IPS DF 6.9 (cell line): ENCODE results near the gene LSP1.

ENCODE experiments used
- DNase-seq: peaks from one replicate; pipeline ENCODE4 v3.0.0-alpha.2; 2013; ENCODE audit warnings: low read depth, low spot score
- H3K27ac ChIP-seq: one replicate; pipeline ENCODE4 v1.5.1; 2013; ENCODE audit warnings: low read length, control low read depth
- H3K27me3 ChIP-seq: 2 replicates; pipeline ENCODE4 v1.6.1; 2013; ENCODE audit warnings: mild to moderate bottlenecking, low read length; ENCODE audit not compliant: control insufficient read depth, insufficient read depth
- H3K36me3 ChIP-seq: 2 replicates; pipeline ENCODE4 v1.6.1; 2013; ENCODE audit warnings: low read length; ENCODE audit not compliant: control insufficient read depth, insufficient read depth
- H3K4me1 ChIP-seq: 2 replicates; pipeline ENCODE4 v1.6.1; 2013; ENCODE audit warnings: low read length; ENCODE audit not compliant: control insufficient read depth, insufficient read depth
- H3K4me3 ChIP-seq: 2 replicates; pipeline ENCODE4 v1.5.1; 2013; ENCODE audit warnings: mild to moderate bottlenecking, low read length
- H3K9me3 ChIP-seq: 2 replicates; pipeline ENCODE4 v1.6.1; 2013; ENCODE audit warnings: low read length, inconsistent platforms; ENCODE audit not compliant: control insufficient read depth, insufficient read depth
- WGBS: extraction: QIAGEN DNeasy Blood & Tissue Kit; methylation state at CpG from one replicate; pipeline ENCODE4 v1.1.7; 2013; ENCODE audit warnings: mixed read lengths, missing lambda C conversion rate; ENCODE audit not compliant: insufficient read length, insufficient coverage; 5-methylcytosine and 5-hydroxymethylcytosine counted together

Gene LSP1

GRCh38 chr11:1866776-1867175 lies 13.9 kb downstream of the LSP1 start:
- H3K9me3 ChIP-seq: no peaks in the 10 kb centered on the region
- no peak overlapping the region for H3K27ac ChIP-seq
- no CpG with 5 or more reads among the region's 15 CpGs for WGBS
- H3K4me3 ChIP-seq: no peak overlapping the region
- DNase-seq: no peak
- 0 out of 2 replicates have a peak, but pooled peaks cover 3% of the 10 kb centered on the region for H3K36me3 ChIP-seq
- peaks cover 7% of the 10 kb centered on the region for H3K4me1 ChIP-seq
- no peaks in the 10 kb centered on the region for H3K27me3 ChIP-seq

- DNase-seq: no peak
- H3K4me1 ChIP-seq: peaks cover 7% of the 10 kb centered on the region
- no peaks in the 10 kb centered on the region for H3K9me3 ChIP-seq
- no CpG with 5 or more reads among the region's 8 CpGs for WGBS
- no peak overlapping the region for H3K4me3 ChIP-seq
- no peaks in the 10 kb centered on the region for H3K27me3 ChIP-seq
- H3K27ac ChIP-seq: no peak overlapping the region
- H3K36me3 ChIP-seq: 0 out of 2 replicates have a peak, but pooled peaks cover 3% of the 10 kb centered on the region
These were observed 14.5 kb downstream of the LSP1 start for GRCh38 chr11:1867381-1867780.

GRCh38 chr11:1868056-1868635 lies 15.3 kb downstream of the LSP1 start:
- WGBS: no CpG with 5 or more reads among the region's 14 CpGs
- H3K4me3 ChIP-seq: no peak overlapping the region
- H3K27ac ChIP-seq: no peak overlapping the region
- H3K9me3 ChIP-seq: no peaks in the 10 kb centered on the region
- H3K36me3 ChIP-seq: 0 out of 2 replicates have a peak, but pooled peaks cover under 1% of the 10 kb centered on the region
- peaks cover 5% of the 10 kb centered on the region for H3K4me1 ChIP-seq
- H3K27me3 ChIP-seq: no peaks in the 10 kb centered on the region
- DNase-seq: no peak

- H3K36me3 ChIP-seq: no peaks in the 10 kb centered on the region
- H3K4me1 ChIP-seq: no peaks in the 10 kb centered on the region
- no peak overlapping the region for H3K27ac ChIP-seq
- no peaks in the 10 kb centered on the region for H3K9me3 ChIP-seq
- H3K4me3 ChIP-seq: no peak overlapping the region
- no CpG with 5 or more reads among the region's 25 CpGs for WGBS
- H3K27me3 ChIP-seq: no peaks in the 10 kb centered on the region
- DNase-seq: no peak
These were observed 15.9 kb downstream of the LSP1 start for GRCh38 chr11:1868636-1869291.

GRCh38 chr11:1869427-1870325 lies 16.8 kb downstream of the LSP1 start:
- no CpG with 5 or more reads among the region's 34 CpGs for WGBS
- no peaks in the 10 kb centered on the region for H3K9me3 ChIP-seq
- H3K27me3 ChIP-seq: no peaks in the 10 kb centered on the region
- H3K4me3 ChIP-seq: no peak overlapping the region
- no peaks in the 10 kb centered on the region for H3K4me1 ChIP-seq
- H3K27ac ChIP-seq: no peak overlapping the region
- no peaks in the 10 kb centered on the region for H3K36me3 ChIP-seq
- DNase-seq: no peak

GRCh38 chr11:1870326-1870696 lies 17.4 kb downstream of the LSP1 start:
- DNase-seq: no peak
- WGBS: no CpG with 5 or more reads among the region's 12 CpGs
- no peaks in the 10 kb centered on the region for H3K9me3 ChIP-seq
- H3K27ac ChIP-seq: no peak overlapping the region
- H3K36me3 ChIP-seq: no peaks in the 10 kb centered on the region; the same call in 1 of the 2 replicates
- no peaks in the 10 kb centered on the region for H3K4me1 ChIP-seq
- no peaks in the 10 kb centered on the region for H3K27me3 ChIP-seq
- H3K4me3 ChIP-seq: no peak overlapping the region

- no peak overlapping the region for H3K4me3 ChIP-seq
- WGBS: no CpG with 5 or more reads among the region's 50 CpGs
- H3K27ac ChIP-seq: no peak overlapping the region
- DNase-seq: no peak
- H3K9me3 ChIP-seq: no peaks in the 10 kb centered on the region
- no peaks in the 10 kb centered on the region for H3K27me3 ChIP-seq
- no peaks in the 10 kb centered on the region for H3K4me1 ChIP-seq
- H3K36me3 ChIP-seq: no peaks in the 10 kb centered on the region; the same call in 1 of the 2 replicates
These were observed 18.0 kb downstream of the LSP1 start for GRCh38 chr11:1870721-1871466.

- Histone ChIP-seq H3K4me1 (no peaks in the 10 kb centered on the region), H3K9me3 (no peaks in the 10 kb centered on the region), H3K36me3 (no peaks in the 10 kb centered on the region; the same call in 1 of the 2 replicates), H3K4me3 (no peak overlapping the region), H3K27ac (no peak overlapping the region), H3K27me3 (no peaks in the 10 kb centered on the region)
- DNase-seq: no peak
- no CpG with 5 or more reads among the region's 15 CpGs for WGBS
These were observed 18.6 kb downstream of the LSP1 start for GRCh38 chr11:1871531-1871930.

GRCh38 chr11:1872267-1872985 lies 19.5 kb downstream of the LSP1 start:
- Histone ChIP-seq H3K27ac (no peak overlapping the region), H3K36me3 (no peaks in the 10 kb centered on the region; the same call in 1 of the 2 replicates), H3K4me3 (no peak overlapping the region), H3K9me3 (no peaks in the 10 kb centered on the region), H3K4me1 (no peaks in the 10 kb centered on the region), H3K27me3 (no peaks in the 10 kb centered on the region)
- DNase-seq: no peak
- no CpG with 5 or more reads among the region's 25 CpGs for WGBS
